H4 (cell line): ENCODE measurements around the gene SPTBN2. TPM values are rescaled to one million over a fixed set of nuclear protein-coding genes. Genes with fewer than 3 reads are reported as not detected.
A peak's percentile ranks its signal among the peaks of the same experiment; 100 is the strongest.
"Not testable (repeated sequence)": the region's sequence is repeated elsewhere in the genome, so short reads cannot be mapped to it uniquely, and the experiment has no call there.

ENCODE experiments used
- DNase-seq: peaks from one replicate; pipeline ENCODE4 v3.0.0-alpha.2; 2015; ENCODE audit warnings: low spot score
- total RNA-seq: library from RNA; depleted of rRNA; stranded (reverse); fragments of >200 nt; shearing (Covaris generic); gene quantifications from 2 replicates; pipeline ENCODE4 v1.2.3, GENCODE V29; 2014

The SPTBN2 gene
- total RNA-seq, 1 experiment from 2014 or later = 12.7 TPM

DNA sequence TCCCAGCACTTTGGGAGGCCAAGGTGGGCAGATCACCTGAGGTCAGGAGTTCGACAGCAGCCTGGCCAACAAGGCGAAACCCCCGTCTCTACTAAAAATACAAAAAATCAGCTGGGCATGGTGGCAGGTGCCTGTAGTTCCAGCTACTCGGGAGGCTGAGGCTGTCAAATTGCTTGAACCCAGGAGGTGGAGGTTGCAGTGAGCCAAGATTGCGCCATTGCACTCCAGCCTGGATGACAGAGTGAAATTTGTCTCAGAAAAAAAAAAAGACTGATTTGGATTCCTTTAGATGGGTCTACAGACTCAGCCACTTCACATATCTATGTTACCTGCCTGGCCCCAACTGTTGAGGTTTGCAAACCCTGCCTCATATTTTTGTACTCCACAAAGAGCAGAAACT, 4.8 kb downstream of the SPTBN2 start:
- not testable (repeated sequence) for DNase-seq

GRCh38 chr11:66723693-66724092, 5.3 kb downstream of the SPTBN2 start:
- no peak for DNase-seq

- DNase-seq = no peak
These were observed 6.0 kb downstream of the SPTBN2 start for GRCh38 chr11:66722745-66723651.

DNA sequence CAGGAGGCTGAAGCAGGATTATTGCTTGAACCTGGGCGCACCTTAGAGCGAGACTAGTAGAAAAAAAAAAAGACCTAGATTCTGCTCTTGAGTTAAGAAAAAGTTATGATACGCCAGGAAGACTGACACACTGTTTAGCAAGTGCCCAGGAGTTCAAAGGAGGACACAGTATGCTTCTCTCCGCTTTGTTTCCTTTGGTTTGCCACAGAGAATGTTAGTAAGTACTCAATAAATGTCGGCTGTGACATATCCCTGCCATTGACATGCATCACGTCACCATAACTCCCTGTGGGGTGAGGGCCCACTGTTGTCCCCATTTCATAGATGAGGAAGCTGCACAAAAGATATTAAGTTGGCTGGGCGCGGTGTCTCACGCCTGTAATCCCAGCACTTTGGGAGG, 7.1 kb downstream of the SPTBN2 start:
- DNase-seq = no peak

GRCh38 chr11:66720899-66721470, 8.0 kb downstream of the SPTBN2 start:
- no peak for DNase-seq

GRCh38 chr11:66720223-66720898, 8.7 kb downstream of the SPTBN2 start:
- peak; percentile 96 for DNase-seq

GRCh38 chr11:66719111-66719872, 9.7 kb downstream of the SPTBN2 start:
- no peak for DNase-seq

- no peak for DNase-seq
These were observed 10.6 kb downstream of the SPTBN2 start for GRCh38 chr11:66718320-66718971.

DNA sequence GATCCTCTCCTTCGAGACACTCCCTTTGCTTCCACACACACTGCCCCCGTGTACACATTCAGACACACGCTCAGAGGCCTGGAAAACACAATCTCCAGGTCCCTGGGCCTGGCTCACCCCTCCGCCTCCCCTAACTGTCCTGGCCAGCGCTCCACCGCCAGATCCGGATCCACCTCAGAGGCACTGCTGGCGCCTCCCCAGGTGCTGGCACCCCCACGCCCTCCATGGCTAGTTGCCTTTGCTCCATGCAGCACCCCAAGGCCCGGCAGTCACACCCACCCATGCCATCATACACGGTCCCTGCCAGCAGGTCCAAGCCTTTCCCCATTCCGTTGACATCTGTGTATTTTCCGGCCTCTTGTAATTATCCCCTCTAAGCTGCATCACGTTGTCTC, 11.1 kb downstream of the SPTBN2 start:
- DNase-seq = no peak

- DNase-seq = no peak
These were observed 12.0 kb downstream of the SPTBN2 start for GRCh38 chr11:66716996-66717395.

DNA sequence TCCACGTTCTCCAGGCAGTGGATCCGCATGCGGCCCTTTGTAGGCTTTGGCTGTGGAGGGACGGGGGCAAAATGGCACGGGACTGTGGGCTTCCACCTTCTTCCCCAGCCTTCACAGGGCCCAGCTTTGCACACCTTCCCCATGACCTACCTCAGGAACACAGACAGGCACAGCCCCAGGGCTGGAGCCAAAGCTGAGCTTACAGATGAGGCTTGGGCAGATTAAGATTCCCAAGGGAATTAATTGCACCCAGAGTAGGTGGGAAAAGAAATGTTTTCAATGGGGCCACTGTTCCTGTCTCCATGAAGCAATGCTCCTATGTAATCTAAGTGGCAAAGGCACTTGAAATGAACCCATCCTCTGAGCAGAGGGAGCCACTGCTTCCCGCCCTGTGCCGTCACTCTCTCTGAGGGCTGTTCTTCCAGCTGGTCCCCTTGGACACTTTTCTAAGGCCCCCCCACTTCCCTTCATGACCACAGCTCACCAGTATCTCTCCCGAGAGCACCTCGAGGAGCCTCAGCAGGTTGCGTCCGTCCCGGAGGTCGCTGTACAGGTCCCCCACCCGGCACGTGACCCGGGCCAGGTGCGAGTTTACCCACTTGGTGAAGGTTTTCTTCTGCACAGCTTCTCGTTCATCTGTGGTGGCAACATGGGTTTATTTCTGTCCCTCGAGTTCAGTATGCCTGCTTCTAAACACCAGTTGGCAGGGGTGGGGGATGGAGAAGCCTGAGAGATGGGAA, 13.5 kb downstream of the SPTBN2 start:
- no peak for DNase-seq

DNA sequence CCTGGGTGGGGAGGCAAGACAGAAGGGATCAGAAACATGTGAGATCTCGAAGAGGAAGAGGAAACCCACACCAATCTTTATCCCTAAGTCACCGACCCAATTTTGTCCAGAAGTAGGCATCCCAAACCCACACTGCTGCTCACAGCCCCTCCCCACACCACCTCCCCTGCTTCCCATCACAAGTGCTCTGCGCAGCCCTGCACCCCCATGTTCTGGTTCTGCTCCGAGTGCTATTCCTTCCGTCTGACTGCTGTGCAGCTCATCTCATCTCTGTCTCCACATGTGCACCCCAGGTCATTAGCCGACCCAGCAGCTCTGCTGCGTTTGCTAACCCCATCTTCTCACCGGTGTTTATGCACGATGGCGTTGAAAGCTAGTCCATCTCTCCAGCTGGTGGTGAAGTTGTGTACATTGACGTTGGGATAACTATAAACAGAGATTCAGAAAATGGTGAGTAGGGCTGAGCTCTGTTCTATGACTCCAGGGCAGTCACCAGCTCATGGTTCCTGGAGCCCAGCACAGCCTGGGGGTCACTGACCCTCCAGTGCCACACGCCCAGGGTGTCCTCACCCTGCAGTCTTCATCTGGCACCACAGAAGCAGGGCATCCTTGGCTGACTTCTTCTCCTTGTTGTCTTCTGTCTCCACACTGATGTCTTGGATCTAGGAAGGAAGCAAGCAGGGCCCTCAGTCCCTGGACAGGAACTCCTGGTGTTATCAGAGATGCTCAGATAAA, 15.1 kb downstream of the SPTBN2 start:
- DNase-seq = no peak

- DNase-seq = no peak
These were observed 18.6 kb downstream of the SPTBN2 start for GRCh38 chr11:66710384-66710930.

DNA sequence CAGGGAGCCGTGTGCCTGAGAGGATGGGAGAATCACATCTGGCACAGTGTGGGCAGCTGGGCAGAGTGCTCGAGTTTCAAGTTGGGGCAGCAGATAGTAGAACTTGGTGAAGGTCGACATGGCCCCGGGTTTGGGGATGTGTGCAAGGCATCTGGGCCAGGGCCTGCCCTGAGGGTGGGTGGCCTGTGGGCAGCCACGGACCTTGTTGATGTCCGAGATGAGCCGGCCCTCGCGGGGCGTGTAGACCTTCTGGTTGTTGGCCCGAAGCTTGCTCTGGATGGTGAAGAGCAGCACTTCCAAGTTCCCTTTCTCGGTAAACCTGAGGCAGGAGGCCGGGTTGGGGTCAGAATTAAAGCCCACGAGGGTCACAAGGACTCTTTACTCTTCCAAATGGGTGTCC, 20.3 kb downstream of the SPTBN2 start:
- no peak for DNase-seq

DNA sequence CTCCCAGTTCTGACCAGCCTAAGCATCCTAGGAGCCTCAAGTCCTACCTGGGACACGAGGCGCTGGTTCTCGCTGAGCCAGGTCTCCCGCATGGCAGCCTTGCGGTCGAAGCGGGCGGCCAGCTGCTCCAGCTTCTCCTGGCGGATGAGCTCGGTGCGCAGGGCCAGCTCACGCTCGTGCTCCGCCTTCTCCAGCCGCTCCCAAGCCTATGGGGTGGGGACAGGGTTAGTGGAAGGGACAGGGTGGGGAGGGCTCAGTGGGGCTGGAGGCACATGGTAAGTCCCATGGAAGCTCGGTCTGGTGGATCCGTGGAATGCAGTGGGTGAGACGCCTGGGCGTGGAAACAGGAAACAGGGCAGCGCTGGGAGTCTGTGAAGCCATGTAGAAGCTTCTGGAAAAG, 20.9 kb downstream of the SPTBN2 start:
- DNase-seq = no peak

GRCh38 chr11:66707486-66707885, 21.5 kb downstream of the SPTBN2 start:
- DNase-seq = no peak

- DNase-seq = no peak
These were observed 22.0 kb downstream of the SPTBN2 start for GRCh38 chr11:66706989-66707388.

DNA sequence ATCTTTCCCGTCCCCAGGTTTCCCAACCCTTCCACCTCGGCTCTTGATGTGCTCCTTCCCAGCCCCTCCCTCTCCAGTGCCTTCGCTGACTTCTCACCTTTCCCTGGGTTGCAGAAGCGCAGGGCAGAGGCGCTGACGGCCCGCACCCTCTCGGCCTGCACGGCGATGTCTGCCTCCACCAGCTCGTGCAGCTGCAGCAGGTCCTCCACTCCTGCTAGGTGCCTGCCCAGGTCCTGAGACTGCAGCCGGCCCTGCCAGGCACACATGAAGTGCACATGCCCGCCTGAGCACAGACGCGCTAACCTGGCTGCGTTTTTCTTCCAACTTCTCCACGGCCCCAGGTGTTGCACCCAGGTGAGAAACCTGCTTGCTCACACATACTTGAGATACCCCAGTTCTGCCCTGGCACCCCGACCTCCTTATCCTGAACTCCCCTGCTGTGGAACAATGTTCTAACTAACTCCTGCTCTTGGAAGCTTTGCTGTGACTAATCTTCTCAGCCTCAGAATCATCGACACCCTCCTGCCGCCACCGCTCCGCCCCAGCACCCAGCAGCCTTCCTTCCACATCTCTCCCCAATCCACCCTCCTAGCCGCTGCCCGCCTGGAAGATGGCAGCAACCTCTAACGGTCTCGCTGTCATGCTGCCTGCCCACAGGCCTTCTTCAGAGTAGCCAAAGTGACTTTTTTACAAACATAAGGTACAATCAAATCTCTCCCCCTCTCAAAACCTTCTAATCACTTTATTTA, 23.3 kb downstream of the SPTBN2 start:
- DNase-seq = no peak
